GM19193 (cell line): Measurements from ENCODE around the gene MELK.

Experiments used
- POLR2A ChIP-seq: IDR thresholded peaks from 4 replicates; pipeline ENCODE4 v1.6.1; 2011; ENCODE audit not compliant: insufficient read depth, insufficient read length; ENCODE audit errors: extremely low read depth

MELK gene

GRCh38 chr9:36572515-36573418 lies at the start of gene MELK:
Gene MELK, plus strand, starts transcription at chr9:36572895. Its CDS starts 8,787 bp downstream, at chr9:36581682.
- peak; percentile 95 for TF ChIP-seq POLR2A

- no peak for TF ChIP-seq POLR2A
These were observed 42.5 kb upstream of the MELK start for GRCh38 chr9:36530224-36530623.

GRCh38 chr9:36532353-36532752 lies 40.3 kb upstream of the MELK start:
- TF ChIP-seq POLR2A = no peak

GRCh38 chr9:36535107-36535506 lies 37.6 kb upstream of the MELK start:
- TF ChIP-seq POLR2A = no peak

GRCh38 chr9:36537861-36538260 lies 34.8 kb upstream of the MELK start:
- no peak for TF ChIP-seq POLR2A

GRCh38 chr9:36542355-36542754 lies 30.3 kb upstream of the MELK start:
- TF ChIP-seq POLR2A = no peak

GRCh38 chr9:36543916-36544315 lies 28.8 kb upstream of the MELK start:
- TF ChIP-seq POLR2A = no peak

- TF ChIP-seq POLR2A = no peak
These were observed 25.1 kb upstream of the MELK start for GRCh38 chr9:36547598-36547997.

GRCh38 chr9:36548454-36548853 lies 24.2 kb upstream of the MELK start:
- TF ChIP-seq POLR2A = no peak

- no peak for TF ChIP-seq POLR2A
These were observed 22.6 kb upstream of the MELK start for GRCh38 chr9:36550135-36550534.

- TF ChIP-seq POLR2A = no peak
These were observed 21.6 kb upstream of the MELK start for GRCh38 chr9:36551129-36551528.

- no peak for TF ChIP-seq POLR2A
These were observed 20.8 kb upstream of the MELK start for GRCh38 chr9:36551910-36552309.

- TF ChIP-seq POLR2A = no peak
These were observed 13.5 kb upstream of the MELK start for GRCh38 chr9:36559036-36559695.

GRCh38 chr9:36560771-36561170 lies 11.9 kb upstream of the MELK start:
- TF ChIP-seq POLR2A = no peak

- no peak for TF ChIP-seq POLR2A
These were observed 5.9 kb upstream of the MELK start for GRCh38 chr9:36566813-36567221.

GRCh38 chr9:36571333-36571732 lies 1.4 kb upstream of the MELK start:
- no peak for TF ChIP-seq POLR2A

GRCh38 chr9:36575411-36575882 lies 2.8 kb downstream of the MELK start:
- TF ChIP-seq POLR2A = no peak

- no peak for TF ChIP-seq POLR2A
These were observed 4.2 kb downstream of the MELK start for GRCh38 chr9:36576866-36577265.
